OCI-LY3 (cell line): ENCODE measurements around the gene HAS3.

ENCODE experiments used
- EZH2phosphoT487 ChIP-seq: fragments of 200-600 bp; shearing (Covaris generic); IDR thresholded peaks from 2 replicates; pipeline ENCODE4 v1.6.1; 2018; ENCODE audit warnings: antibody characterized with exemption, mixed run types, low read depth
- TF ChIP-seq, protein P1 (sequence below): fragments of 200-600, 300-600 bp; sonication (generic); IDR thresholded peaks from 2 replicates; pipeline ENCODE4 v1.5.1; 2014; ENCODE audit warnings: antibody characterized with exemption, low read length, low read depth

DNA sequence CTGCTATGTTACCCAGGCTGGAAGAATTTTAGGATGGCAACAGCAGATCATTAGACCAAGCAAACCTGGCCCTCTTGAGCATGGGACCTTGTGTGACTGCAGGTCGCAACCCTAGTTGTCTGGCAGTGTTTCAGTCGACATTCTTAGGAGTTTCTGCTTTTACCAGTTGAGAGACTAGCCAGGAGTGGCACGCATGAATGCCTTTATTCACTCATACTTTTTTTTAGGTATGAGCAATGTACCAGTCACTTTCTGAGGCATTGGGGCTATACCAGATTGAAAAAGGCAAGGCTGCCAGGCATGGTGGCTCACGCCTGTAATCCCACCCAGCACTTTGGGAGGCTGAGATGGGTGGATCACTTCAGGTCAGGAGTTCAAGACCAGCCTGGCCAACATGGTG, 28.2 kb upstream of the HAS3 start:
- TF ChIP-seq, protein P1, sequence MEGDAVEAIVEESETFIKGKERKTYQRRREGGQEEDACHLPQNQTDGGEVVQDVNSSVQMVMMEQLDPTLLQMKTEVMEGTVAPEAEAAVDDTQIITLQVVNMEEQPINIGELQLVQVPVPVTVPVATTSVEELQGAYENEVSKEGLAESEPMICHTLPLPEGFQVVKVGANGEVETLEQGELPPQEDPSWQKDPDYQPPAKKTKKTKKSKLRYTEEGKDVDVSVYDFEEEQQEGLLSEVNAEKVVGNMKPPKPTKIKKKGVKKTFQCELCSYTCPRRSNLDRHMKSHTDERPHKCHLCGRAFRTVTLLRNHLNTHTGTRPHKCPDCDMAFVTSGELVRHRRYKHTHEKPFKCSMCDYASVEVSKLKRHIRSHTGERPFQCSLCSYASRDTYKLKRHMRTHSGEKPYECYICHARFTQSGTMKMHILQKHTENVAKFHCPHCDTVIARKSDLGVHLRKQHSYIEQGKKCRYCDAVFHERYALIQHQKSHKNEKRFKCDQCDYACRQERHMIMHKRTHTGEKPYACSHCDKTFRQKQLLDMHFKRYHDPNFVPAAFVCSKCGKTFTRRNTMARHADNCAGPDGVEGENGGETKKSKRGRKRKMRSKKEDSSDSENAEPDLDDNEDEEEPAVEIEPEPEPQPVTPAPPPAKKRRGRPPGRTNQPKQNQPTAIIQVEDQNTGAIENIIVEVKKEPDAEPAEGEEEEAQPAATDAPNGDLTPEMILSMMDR, result no peak
- TF ChIP-seq EZH2phosphoT487, result no peak
